Erythroblast (primary cell): ENCODE results near the gene TMEM119.

Experiments
- GATA1 ChIP-seq: IDR thresholded peaks from 2 replicates; pipeline ENCODE4 v1.6.1; 2011; ENCODE audit warnings: low read depth, mild to moderate bottlenecking, control low read depth, low read length, moderate library complexity
- POLR2A ChIP-seq: IDR thresholded peaks from 2 replicates; pipeline ENCODE4 v1.6.1; 2011; ENCODE audit warnings: mild to moderate bottlenecking, low read length

- TF ChIP-seq POLR2A (peak; percentile 92), GATA1 (no peak)
These were observed 32.1 kb upstream of the TMEM119 start for GRCh38 chr12:108629824-108630476.
